B cell (primary cell): ENCODE results near the gene SLC4A4. TPM values are rescaled to one million over a fixed set of nuclear protein-coding genes. Genes with fewer than 3 reads are reported as not detected.

ENCODE experiments used
- ATAC-seq: fragments of 200-7000 bp; cut with Tn5 transposase; one replicate; pipeline ENCODE4 v1.10.0; 2021; ENCODE audit warnings: low read depth, mild to moderate bottlenecking, moderate number of reproducible peaks, moderate library complexity
- CTCF ChIA-PET: fragments of 350-600 bp; sonication (Branson Sonifier 250); formaldehyde crosslinking; loops from one replicate; lab custom pipeline; 2021; ENCODE audit warnings: antibody characterized with exemption, inconsistent platforms; lab: Charles Lee
- POLR2A ChIA-PET: fragments of 350-600 bp; sonication (Branson Sonifier 250); formaldehyde crosslinking; loops from one replicate; lab custom pipeline; 2021; ENCODE audit warnings: antibody characterized with exemption; lab: Charles Lee
- DNase-seq: peaks from one replicate; pipeline ENCODE4 v3.0.0; 2013
- H2AFZ ChIP-seq: 2 replicates; pipeline ENCODE4 v1.6.1; 2012; ENCODE audit warnings: mild to moderate bottlenecking, low read depth, low read length; ENCODE audit not compliant: insufficient read depth, poor library complexity, severe bottlenecking
- H3K27ac ChIP-seq, 2 donors: 1 replicate in 1 of 2; 2 replicates in 1 of 2; pipeline ENCODE4 v1.5.1; 2012 to 2013; ENCODE audit warnings: low read length in 2 of 2, mild to moderate bottlenecking in 2 of 2, moderate library complexity in 1 of 2
- H3K27me3 ChIP-seq, 4 experiments: fragments of 200-600 bp in 1 of 4; sonication (generic) in 1 of 4; replicated peaks in 1 of 4; 1 replicate in 2 of 4; 2 replicates in 2 of 4; pipeline versions ENCODE4 v1.6.1 to v1.7.0; 2013 to 2016; ENCODE audit warnings: low read length in 3 of 4, mild to moderate bottlenecking in 2 of 4, mixed read lengths in 1 of 4, moderate library complexity in 1 of 4; ENCODE audit not compliant: insufficient read depth in 4 of 4, control insufficient read depth in 3 of 4; ENCODE audit errors: control extremely low read depth in 1 of 4
- H3K36me3 ChIP-seq, 2 experiments: replicated peaks in 1 of 2; 1 replicate in 1 of 2; 2 replicates in 1 of 2; pipeline versions ENCODE4 v1.6.1 to v1.7.1; 2013; ENCODE audit warnings: low read length in 1 of 2; ENCODE audit not compliant: insufficient read depth in 2 of 2, control insufficient read depth in 1 of 2; ENCODE audit errors: control extremely low read depth in 1 of 2, extremely low read depth in 1 of 2
- H3K4me1 ChIP-seq, 2 donors: fragments of 200-600 bp in 1 of 2; sonication (generic) in 1 of 2; 1 replicate in 1 of 2; 2 replicates in 1 of 2; pipeline versions ENCODE4 v1.5.1 to v1.6.1; 2013 to 2017; ENCODE audit warnings: low read length in 2 of 2; ENCODE audit not compliant: control insufficient read depth in 2 of 2, insufficient read depth in 2 of 2
- H3K4me2 ChIP-seq: replicated peaks from 2 replicates; pipeline ENCODE3; 2012; ENCODE audit warnings: mild to moderate bottlenecking, low read depth, low read length; ENCODE audit not compliant: poor library complexity, severe bottlenecking
- H3K4me3 ChIP-seq, 5 experiments: fragments of 200-600 bp in 1 of 5; sonication (generic) in 1 of 5; 1 replicate in 3 of 5; 2 replicates in 2 of 5; pipeline versions ENCODE4 v1.5.1 to v1.7.0; 2011 to 2016; ENCODE audit warnings: low read length in 4 of 5, mild to moderate bottlenecking in 4 of 5, low read depth in 2 of 5, control low read depth in 1 of 5, moderate library complexity in 1 of 5; ENCODE audit not compliant: insufficient read depth in 1 of 5; ENCODE audit errors: control extremely low read depth in 1 of 5, extremely low read depth in 1 of 5
- H3K79me2 ChIP-seq: fragments of 200-600 bp; sonication (generic); one replicate; pipeline ENCODE4 v1.6.0; 2016; ENCODE audit warnings: low read length; ENCODE audit not compliant: control insufficient read depth, insufficient read depth
- H3K9ac ChIP-seq: fragments of 200-600 bp; sonication (generic); 2 replicates; pipeline ENCODE4 v1.6.1; 2017; ENCODE audit warnings: mild to moderate bottlenecking, low read length, moderate library complexity
- H3K9me3 ChIP-seq, 3 donors: one replicate each; pipeline versions ENCODE4 v1.6.1 to v1.7.1; 2013; ENCODE audit warnings: low read length in 2 of 3; ENCODE audit not compliant: control insufficient read depth in 2 of 3, insufficient read depth in 1 of 3; ENCODE audit errors: control extremely low read depth in 1 of 3
- H4K20me1 ChIP-seq: 2 replicates; pipeline ENCODE4 v1.6.0; 2012; ENCODE audit warnings: mild to moderate bottlenecking, low read length; ENCODE audit not compliant: insufficient read depth, control insufficient read depth, poor library complexity, severe bottlenecking
- H3K27ac Mint-ChIP-seq: one replicate; pipeline ENCODE4 v1.8.0; 2021; ENCODE audit warnings: mixed read lengths
- H3K27me3 Mint-ChIP-seq: one replicate; pipeline ENCODE4 v1.8.0; 2021; ENCODE audit warnings: mixed read lengths
- H3K4me1 Mint-ChIP-seq: one replicate; pipeline ENCODE4 v1.8.0; 2021; ENCODE audit warnings: mixed read lengths
- H3K4me3 Mint-ChIP-seq: one replicate; pipeline ENCODE4 v1.8.0; 2021; ENCODE audit warnings: mixed read lengths
- H3K9me3 Mint-ChIP-seq: one replicate; pipeline ENCODE4 v1.8.0; 2022; ENCODE audit warnings: mixed read lengths; ENCODE audit not compliant: insufficient read depth
- EZH2 ChIP-seq: IDR thresholded peaks from 2 replicates; pipeline ENCODE4 v1.6.1; 2012; ENCODE audit warnings: borderline replicate concordance, low read depth, mild to moderate bottlenecking, moderate library complexity, low read length; ENCODE audit not compliant: insufficient read depth, poor library complexity, severe bottlenecking
- WGBS: methylation state at CpG from one replicate; pipeline ENCODE4 v1.1.5; 2013; ENCODE audit warnings: missing lambda C conversion rate; ENCODE audit not compliant: insufficient coverage; 5-methylcytosine and 5-hydroxymethylcytosine counted together
- intact Hi-C: fragments of 100-400 bp; cut with micrococcal nuclease; formaldehyde crosslinking; loops from one replicate; pipeline ENCODE4 v1.10.0; 2022
- polyA plus RNA-seq: library from polyadenylated mRNA; depleted of rRNA; stranded (reverse); fragments of >200 nt; gene quantifications from 2 replicates; pipeline ENCODE4 v1.2.3, GENCODE V29; 2012
- total RNA-seq, 2 donors: library from RNA; stranded (reverse); fragments of 120-200 nt in 1 of 2; gene quantifications; 1 replicate in 1 of 2; 2 replicates in 1 of 2; pipeline versions ENCODE4 v1.2.3 to v1.2.4, GENCODE V29; 2013 to 2022
- TF ChIP-seq, protein P1 (sequence below): fragments of 200-600 bp; IDR thresholded peaks from one replicate; pipeline ENCODE4 v1.8.0; 2022; ENCODE audit warnings: antibody characterized with exemption, mild to moderate bottlenecking

Gene SLC4A4
- total and polyA plus RNA-seq, 2 donors (not counting 1 experiment from before 2014, with no cell fraction given) = not detected

DNA sequence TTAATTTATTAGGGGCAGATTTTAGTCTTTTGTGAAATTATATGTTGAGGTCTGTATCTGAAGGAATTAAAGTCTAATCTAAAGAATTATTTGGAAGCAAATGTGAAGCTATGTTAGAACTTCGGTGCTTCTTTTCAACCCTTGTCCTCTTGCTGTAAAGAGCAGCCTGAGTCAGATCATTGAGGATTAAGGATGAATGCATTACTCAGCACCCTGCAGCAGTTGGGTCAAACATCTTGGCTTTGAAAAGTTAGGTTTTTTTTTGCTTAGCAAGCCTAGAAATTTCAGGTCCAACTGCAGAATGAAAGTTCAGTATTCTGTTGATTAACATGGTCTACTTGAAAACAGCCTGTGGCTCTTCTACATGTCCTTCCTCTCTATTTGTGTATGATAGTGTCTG lies 57.6 kb downstream of the SLC4A4 start:
- CTCF ChIA-PET = no interaction called here

DNA sequence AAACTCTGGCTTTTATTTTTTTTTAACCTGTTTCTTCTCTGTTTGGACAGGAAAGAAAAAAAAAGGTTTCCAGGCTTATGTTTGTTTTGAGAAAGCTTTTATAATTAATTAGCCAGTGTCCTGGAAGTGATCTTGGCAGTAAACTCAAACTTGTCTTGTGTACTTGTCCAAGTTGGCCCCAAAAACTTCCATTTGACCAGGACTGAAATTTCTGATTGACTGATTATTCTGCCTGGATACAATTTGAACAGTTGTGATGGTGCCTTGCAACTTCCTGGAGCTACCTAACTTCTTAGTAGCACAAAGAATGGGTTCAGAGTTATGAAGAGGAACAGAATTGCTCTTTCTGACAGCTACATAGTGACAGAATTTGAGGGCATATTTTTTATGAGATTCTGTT lies 62.0 kb downstream of the SLC4A4 start:
- no peak overlapping the region for H3K4me3 ChIP-seq
- H3K9ac ChIP-seq = no peak overlapping the region
- Mint-ChIP-seq H3K4me1 (no peaks in the 10 kb centered on the region), H3K4me3 (no peak overlapping the region), H3K9me3 (no peaks in the 10 kb centered on the region), H3K27ac (no peak overlapping the region), H3K27me3 (peaks cover 6% of the 10 kb centered on the region)
- no peak overlapping the region for H3K27ac ChIP-seq
- no peaks in the 10 kb centered on the region for H3K36me3 ChIP-seq
- no peak for TF ChIP-seq EZH2
- TF ChIP-seq, protein P1, sequence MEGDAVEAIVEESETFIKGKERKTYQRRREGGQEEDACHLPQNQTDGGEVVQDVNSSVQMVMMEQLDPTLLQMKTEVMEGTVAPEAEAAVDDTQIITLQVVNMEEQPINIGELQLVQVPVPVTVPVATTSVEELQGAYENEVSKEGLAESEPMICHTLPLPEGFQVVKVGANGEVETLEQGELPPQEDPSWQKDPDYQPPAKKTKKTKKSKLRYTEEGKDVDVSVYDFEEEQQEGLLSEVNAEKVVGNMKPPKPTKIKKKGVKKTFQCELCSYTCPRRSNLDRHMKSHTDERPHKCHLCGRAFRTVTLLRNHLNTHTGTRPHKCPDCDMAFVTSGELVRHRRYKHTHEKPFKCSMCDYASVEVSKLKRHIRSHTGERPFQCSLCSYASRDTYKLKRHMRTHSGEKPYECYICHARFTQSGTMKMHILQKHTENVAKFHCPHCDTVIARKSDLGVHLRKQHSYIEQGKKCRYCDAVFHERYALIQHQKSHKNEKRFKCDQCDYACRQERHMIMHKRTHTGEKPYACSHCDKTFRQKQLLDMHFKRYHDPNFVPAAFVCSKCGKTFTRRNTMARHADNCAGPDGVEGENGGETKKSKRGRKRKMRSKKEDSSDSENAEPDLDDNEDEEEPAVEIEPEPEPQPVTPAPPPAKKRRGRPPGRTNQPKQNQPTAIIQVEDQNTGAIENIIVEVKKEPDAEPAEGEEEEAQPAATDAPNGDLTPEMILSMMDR = no peak
- ChIA-PET CTCF (no interaction called here), POLR2A (no interaction called here)
- H3K4me2 ChIP-seq = no peak overlapping the region
- no peaks in the 10 kb centered on the region for H3K79me2 ChIP-seq
- intact Hi-C loops = no loop called here
- no peak overlapping the region for H2AFZ ChIP-seq
- no peaks in the 10 kb centered on the region for H3K4me1 ChIP-seq
- H4K20me1 ChIP-seq = no peaks in the 10 kb centered on the region
- DNase-seq = no peak
- ATAC-seq = no peak
- H3K9me3 ChIP-seq = no peaks in the 10 kb centered on the region
- no peaks in the 10 kb centered on the region for H3K27me3 ChIP-seq

More for the DNA sequence above, 57.6 kb downstream of the SLC4A4 start:
- no peak overlapping the region for H2AFZ ChIP-seq
- H3K9me3 Mint-ChIP-seq = no peaks in the 10 kb centered on the region
- WGBS = 100% methylated on average over 1 of the region's 1 CpG
- H3K27ac Mint-ChIP-seq = no peak overlapping the region
- H4K20me1 ChIP-seq = no peaks in the 10 kb centered on the region
- no peaks in the 10 kb centered on the region for H3K4me1 ChIP-seq
- ATAC-seq (no peak), DNase-seq (no peak)
- H3K27me3 Mint-ChIP-seq = peaks cover 12% of the 10 kb centered on the region
- no peak overlapping the region for H3K9ac ChIP-seq
- no peaks in the 10 kb centered on the region for H3K9me3 ChIP-seq
- POLR2A ChIA-PET = no interaction called here
- intact Hi-C loops = no loop called here
- H3K27me3 ChIP-seq = no peaks in the 10 kb centered on the region
- no peak for TF ChIP-seq EZH2
- TF ChIP-seq, protein P1 = no peak
- H3K79me2 ChIP-seq = no peaks in the 10 kb centered on the region
- no peak overlapping the region for H3K27ac ChIP-seq
- H3K4me2 ChIP-seq = no peak overlapping the region
- no peak overlapping the region for H3K4me3 ChIP-seq
- H3K4me1 Mint-ChIP-seq = no peaks in the 10 kb centered on the region
- no peak overlapping the region for H3K4me3 Mint-ChIP-seq
- H3K36me3 ChIP-seq = no peaks in the 10 kb centered on the region
